EL (cell line): ENCODE data around the gene HEG1.

ENCODE experiments used
- DNase-seq: peaks from one replicate; pipeline ENCODE4 v3.0.0-alpha.2; 2016

The HEG1 gene

GRCh38 chr3:125043599-125044151 is 12.1 kb downstream of the HEG1 start:
- no peak for DNase-seq

DNA sequence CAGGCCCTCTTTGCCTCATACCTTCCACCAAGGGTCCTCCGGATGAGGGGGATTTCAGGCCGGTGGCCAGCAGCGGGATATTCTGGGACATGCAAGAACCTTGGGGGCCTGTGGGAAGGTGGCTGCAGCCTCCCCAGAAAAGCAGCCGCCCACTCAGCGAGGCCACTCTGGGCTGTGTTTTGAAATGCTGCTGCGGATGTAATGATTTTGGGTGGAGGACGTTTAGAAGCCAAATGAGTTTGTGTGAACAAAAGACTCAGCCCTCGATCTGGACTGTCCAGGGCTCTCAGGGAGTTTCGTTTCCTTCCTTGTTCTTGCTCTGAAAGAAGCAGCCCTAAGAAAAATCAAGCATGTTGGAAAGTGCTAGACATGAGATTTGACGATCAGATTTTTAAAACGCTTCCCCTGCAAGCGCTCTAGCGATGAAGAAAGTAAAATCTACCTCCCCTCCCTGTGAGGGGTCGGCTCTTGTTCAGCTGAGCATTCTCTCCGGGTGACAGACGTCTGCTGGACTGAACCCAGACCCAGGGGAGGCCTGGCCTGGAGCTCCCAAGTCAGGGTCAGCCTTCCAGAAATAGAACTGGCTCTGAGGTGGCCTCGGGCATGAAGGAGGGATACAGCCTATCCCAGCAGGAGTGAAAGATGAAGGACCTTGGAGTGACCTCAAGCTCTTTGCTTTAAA is 12.9 kb downstream of the HEG1 start:
- DNase-seq = no peak

- DNase-seq = no peak
Measured at GRCh38 chr3:125039131-125040100, 16.4 kb downstream of the HEG1 start.

DNA sequence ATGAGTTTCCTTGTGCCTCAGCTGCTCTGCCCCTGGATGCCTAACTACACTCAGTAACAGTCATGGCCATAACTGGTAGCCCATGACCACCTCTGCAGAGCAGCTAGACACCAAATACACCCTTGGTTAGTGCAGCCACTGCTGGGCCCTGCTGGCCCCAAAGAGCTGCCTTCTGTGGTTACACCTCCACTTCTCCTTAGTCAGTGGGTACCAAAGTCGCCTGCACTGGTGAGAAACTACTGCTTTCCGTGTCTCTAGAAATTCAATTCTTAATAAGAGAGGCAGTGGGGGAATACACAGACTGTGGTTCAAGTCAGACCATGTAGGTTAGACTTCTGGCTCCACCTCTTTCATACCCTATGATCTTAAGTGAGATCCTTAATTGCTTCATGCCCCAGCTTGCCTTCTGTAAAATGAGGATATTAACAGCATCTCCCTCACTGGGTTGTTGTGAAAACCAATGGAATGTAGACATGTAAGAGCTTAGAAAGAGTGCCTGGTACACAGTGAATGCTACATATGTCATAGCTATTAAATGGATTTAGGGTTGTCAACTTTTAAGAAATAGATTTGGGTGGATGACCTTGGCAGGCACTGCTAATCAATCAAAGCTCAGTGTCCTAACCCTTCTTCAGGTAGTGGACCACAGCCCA is 18.2 kb downstream of the HEG1 start:
- no peak for DNase-seq

- no peak for DNase-seq
Measured at GRCh38 chr3:125035217-125035616, 20.6 kb downstream of the HEG1 start.

DNA sequence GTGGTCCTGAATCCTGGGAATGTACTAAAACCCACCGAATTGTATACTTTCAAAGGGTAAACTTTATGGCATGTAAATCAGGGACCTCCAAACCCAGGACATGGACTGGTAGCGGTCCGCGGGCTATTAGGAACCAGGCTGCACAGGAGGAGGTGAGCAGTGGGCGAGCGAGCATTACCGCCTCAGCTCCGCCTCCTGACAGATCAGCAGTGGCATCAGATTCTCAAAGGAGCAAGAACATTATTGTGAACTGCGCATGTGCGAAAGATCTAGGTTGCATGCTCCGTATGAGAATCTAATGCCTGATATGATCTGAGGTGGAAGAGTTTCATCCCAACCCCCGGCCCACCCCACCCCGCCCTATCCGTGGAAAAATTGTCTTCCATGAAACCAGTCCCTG is 22.2 kb downstream of the HEG1 start:
- no peak for DNase-seq

DNA sequence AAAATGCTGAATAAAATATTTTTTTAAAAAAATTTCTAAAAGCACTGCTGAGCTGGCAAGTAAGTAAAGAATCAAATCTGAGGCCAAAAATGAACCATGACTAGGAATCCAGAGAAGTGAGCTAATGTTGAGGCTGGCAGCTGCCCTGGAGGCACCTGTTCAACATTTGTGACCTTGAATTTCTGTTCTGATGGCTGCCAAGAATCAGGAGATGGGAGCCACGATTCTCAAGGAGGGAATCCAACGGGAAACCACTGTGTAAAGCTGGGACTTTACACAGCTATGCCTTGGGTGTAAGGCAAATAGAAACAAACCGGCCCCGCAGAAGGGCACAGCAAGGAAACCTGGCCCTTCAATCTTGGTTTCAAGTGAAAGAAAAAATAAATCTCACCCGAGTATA is 22.7 kb downstream of the HEG1 start:
- no peak for DNase-seq

DNA sequence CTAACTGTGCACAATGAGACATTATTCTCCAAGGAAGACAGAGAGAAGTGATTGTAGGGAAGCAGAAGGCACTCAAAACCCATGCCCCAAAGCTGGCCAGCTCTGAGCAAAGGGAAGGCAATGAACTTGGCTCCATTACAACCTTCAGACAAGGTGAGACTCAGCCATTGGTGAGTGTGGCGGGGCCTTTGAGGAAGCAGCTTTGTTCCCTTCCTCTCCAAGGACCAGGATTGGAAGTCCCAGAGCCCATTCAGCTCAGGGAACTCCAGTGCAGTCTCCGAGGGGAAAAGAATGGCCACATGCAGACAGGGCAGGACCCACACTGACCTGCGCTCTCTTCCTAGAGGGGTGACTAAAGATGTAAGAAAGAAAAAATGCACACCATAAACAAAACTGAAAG is 23.1 kb downstream of the HEG1 start:
- no peak for DNase-seq

- peak; percentile 57 for DNase-seq
Measured at GRCh38 chr3:125032100-125032643, 23.6 kb downstream of the HEG1 start.

DNA sequence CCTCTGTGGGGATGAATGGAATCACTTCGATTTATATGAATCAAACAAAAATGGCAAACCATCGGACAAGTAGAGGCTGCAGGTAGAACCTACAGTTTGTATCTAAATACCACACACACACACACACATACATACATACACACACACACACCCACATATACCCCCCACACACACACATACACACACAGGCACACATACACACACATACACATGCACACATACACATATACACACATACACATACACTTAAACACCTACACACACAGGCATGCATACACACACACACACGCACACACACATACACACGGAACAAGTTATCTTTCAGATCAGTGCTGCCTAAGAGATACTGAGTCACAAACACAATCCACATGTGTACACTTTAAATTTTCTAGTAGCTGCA is 24.3 kb downstream of the HEG1 start:
- DNase-seq = no peak

DNA sequence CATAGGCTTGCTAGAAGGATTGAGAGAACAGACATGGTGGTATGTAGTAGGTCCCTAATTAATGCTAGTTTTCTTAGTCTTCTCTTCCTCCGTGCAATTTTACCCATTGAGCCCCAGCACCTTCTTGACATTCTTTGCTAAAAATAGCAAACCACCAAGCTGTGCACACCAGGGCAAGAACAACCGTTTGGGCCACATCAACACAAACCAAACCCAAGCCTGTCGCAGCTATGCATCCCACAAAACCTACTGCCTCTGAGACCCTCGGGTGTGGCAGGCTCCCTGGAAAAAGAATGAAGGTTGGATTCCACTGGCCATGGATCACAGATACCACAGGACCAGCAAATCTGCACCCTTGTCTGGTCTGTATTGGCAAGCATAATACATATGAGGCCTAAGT is 27.1 kb downstream of the HEG1 start:
- no peak for DNase-seq

DNA sequence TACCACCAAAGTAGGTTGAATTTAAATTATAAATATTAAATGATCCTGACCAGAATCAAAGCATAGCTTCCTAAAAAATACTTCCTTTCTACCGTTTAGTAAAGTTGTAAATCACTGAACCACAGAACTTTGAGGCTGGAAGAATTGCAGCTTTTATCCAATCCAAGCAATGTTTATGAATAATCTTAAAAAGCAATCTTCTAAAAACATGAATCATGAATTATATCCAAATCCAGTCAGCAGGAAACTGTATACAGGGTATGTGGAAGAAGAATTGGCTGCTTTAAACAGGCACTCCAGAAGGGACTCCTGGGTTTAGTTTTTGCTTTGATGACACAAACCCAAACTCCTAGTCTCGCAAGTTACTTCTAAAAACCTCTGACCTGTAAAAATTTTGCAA is 30.2 kb downstream of the HEG1 start:
- DNase-seq = peak; percentile 38

DNA sequence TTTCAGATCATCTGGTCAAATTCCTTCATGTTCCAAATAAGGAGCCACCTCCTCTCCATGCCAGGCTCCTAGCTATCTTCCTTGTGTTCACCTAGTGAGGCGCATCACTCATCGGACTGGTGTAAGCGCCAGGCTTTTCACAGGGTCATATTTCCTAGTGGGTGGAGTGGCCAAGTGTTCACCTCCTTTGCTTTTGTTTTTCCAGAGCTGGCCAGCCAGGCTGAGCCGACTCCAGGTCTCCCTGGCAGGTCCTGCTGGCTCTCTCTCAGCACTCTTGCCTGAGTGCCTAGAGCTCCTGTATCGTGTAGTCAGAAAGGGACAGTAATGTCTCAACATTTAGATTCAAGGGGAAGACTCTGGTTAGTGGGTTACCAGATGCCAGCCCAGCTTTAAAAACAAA is 31.0 kb downstream of the HEG1 start:
- no peak for DNase-seq

DNA sequence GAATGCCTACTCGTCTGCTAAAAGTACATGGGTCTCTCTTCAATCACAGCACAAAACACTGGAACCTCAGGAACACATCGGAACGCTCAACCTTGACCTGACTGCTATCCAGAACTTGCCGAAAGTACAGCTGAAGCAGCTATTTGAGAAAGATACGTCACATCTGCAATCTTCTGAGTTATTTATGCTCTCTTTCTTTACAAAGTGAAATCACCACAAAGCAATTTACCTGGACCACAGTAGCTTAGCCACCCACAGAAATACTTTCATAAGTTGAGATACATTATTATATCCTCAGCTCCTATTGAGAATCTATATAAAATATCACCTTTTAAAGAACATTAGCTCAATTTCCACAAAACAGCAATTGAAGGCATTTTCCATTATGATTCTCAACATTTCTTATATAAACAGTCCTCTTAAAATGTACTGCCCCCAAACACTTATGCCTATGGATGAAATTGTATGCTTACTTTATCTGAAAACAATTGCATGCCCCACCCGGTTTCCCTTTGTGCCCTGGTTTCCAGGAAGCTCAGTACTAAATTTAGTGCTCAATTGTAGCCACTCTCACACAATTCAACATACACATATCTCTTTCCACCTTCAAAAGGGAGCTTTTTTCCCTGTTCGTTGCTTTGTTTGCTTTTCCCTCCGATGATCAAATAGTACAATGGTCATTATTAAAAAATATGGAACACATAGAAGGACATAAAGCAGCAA is 31.8 kb downstream of the HEG1 start:
- DNase-seq = no peak

GRCh38 chr3:125022206-125022605 is 33.6 kb downstream of the HEG1 start:
- DNase-seq = no peak

DNA sequence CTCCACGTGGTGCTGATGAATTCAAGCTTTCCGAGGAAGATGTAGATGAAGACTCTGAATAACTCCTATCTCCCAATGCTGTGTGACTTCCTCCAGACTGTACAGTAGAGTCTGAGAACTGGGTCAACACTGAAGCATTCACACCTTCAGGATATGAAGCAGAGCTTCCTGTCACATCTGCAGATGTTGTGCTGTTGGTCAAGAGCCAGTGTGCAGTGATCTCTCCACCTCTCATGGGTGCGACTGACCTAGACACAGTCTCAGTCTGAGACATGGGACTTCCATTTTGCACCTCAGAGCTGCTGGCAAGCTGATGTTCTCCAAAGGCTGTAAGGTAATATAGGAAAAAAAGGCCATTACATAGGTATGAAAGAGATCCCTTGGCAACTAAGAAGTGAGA is 36.5 kb downstream of the HEG1 start:
- DNase-seq = no peak

- DNase-seq = no peak
Measured at GRCh38 chr3:125017406-125017805, 38.4 kb downstream of the HEG1 start.

DNA sequence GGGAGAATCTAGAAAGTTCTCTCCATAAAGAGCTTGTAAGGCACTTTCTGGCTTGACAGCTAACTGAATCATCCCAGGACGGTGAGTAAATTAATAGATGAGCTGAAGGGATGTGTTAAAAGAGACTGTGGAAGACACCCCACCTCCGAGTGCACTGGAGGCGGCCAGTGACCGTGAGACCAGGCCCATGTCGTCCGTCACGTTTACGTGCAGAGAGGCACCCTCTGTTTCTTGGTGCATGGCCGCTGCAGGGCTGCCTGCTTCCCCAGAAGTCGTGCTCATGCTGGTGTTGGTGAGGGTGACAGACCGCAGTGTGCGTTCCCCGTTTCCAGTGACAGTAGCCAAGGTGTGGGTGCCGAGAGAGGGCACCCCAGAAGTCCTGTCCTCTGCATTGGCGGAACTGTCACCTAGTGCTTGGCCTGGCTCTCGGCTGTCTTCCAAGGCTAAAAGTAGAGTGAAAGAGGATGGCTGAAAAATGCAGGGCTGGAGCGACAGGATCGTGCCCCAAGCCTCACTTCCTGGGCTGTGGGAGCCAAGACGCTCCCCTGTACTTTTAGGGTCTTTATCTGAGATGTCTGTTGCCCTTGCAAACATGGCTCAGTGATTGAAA is 41.1 kb downstream of the HEG1 start:
- DNase-seq = no peak

GRCh38 chr3:125013095-125013494 is 42.7 kb downstream of the HEG1 start:
- no peak for DNase-seq

GRCh38 chr3:125011941-125012340 is 43.9 kb downstream of the HEG1 start:
- peak; percentile 25 for DNase-seq

DNA sequence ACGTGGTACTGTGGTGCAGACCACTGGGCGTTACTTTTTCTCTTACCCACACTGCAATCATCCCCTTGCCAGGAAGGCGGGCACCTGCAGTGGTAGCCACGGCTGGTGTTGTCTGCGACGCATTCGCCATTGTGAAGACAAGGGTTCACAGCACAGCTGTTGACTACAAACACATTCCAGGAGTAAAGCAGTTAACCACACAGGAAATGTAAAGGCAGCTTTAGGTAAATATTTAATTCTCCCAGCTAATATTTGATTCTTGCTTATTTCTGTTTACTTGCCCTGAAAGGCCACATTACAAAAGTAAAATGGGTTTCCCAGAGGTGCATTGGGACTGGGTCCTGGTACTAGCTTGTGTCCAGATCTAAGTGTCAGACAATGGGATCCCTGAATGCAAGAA is 45.4 kb downstream of the HEG1 start:
- no peak for DNase-seq

DNA sequence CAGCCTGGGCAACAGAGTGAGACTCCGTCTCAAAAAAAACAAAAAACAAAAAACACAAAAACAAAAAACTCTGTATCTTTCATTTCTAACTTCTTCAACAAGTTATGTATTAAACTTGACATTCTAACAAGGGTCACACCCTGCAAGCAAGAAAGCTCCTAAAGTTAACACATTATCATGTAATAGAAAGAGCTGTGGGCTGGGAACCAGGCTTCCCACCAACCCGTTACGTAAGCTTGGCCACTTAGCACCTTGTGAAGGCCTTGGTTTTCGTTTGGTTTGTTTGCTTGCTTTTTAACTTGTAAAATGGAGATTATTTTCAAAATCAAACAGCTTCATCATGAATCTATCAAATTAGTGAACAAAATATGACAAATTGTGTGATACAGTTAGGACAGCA is 47.0 kb downstream of the HEG1 start:
- DNase-seq = no peak
